ENCODE measurements around the gene PSMB8. TPM values are rescaled to one million over a fixed set of nuclear protein-coding genes. Genes with fewer than 3 reads are reported as not detected.

Gene PSMB8
- total RNA-seq, 2 experiments from 2014 or later, result 120 to 121 TPM

GRCh38 chr6:32868257-32868788 is 24.5 kb upstream of the PSMB8 start:
- Histone ChIP-seq H3K4me3 (ENCODE audit: low read length) (no peak overlapping the region), H3K27me3 (ENCODE audit: control insufficient read depth in 1 of 2, insufficient read depth in 2 of 2, low read length in 2 of 2) (no peaks in the 10 kb centered on the region), H3K9me3 (ENCODE audit: control insufficient read depth in 1 of 2, insufficient read depth in 1 of 2, low read length in 2 of 2) (no peaks in the 10 kb centered on the region), H3K27ac (ENCODE audit: low read depth in 1 of 2, low read length in 2 of 2) (no peak overlapping the region), H3K4me1 (ENCODE audit: insufficient read depth, low read length) (peaks cover 20% of the 10 kb centered on the region), H3K36me3 (ENCODE audit: insufficient read depth, low read length) (no peaks in the 10 kb centered on the region)
- ChIA-PET POLR2A (interaction anchor here (0.8 to 6.5 kb wide), 19 partner anchors 9 to 437 kb away, joined by 3 to 282 read pairs (median 4); partner anchors contain the start of genes BRD2, HLA-DMB, PSMB8 and PSMB9), CTCF (interaction anchor here (0.6 to 10.2 kb wide), 38 partner anchors 10 to 960 kb away, joined by 3 to 186 read pairs (median 4); partner anchors contain the start of genes HLA-DMA, PSMB8, PSMB9 and TAP1)
- TF ChIP-seq CTCF (IDR thresholded peaks at IDR 0.05), result peak; percentile 95
- DNase-seq (peak; percentile 76 to 94 (median 87)), ATAC-seq (ENCODE audit: poor library complexity) (peak; percentile 81)
- Mint-ChIP-seq H3K27ac (peak overlapping the region; percentile 82), H3K4me1 (ENCODE audit: low read depth) (peaks cover 35% of the 10 kb centered on the region), H3K36me3 (ENCODE audit: low read depth) (no peaks in the 10 kb centered on the region), H3K9me3 (no peaks in the 10 kb centered on the region), H3K27me3 (no peaks in the 10 kb centered on the region), H3K4me3 (no peak overlapping the region)
- intact Hi-C loops (cut with DNase I, micrococcal nuclease), result loop anchor here (1.0 to 5.0 kb wide), 10 partner anchors 14 to 621 kb away; partner anchors contain the start of genes TAP2 (in 2 of the 2), HLA-DRA (in 1 of the 2) and PSMB9 (in 1 of the 2)

GRCh38 chr6:32867554-32868256 is 23.9 kb upstream of the PSMB8 start:
- no peak for TF ChIP-seq CTCF (IDR thresholded peaks at IDR 0.05)
- Mint-ChIP-seq H3K9me3 (no peaks in the 10 kb centered on the region), H3K4me1 (ENCODE audit: low read depth) (peaks cover 35% of the 10 kb centered on the region), H3K27ac (peak overlapping the region; percentile 82), H3K4me3 (no peak overlapping the region), H3K36me3 (ENCODE audit: low read depth) (no peaks in the 10 kb centered on the region), H3K27me3 (no peaks in the 10 kb centered on the region)
- ChIA-PET POLR2A (interaction anchor here (0.8 to 6.5 kb wide), 21 partner anchors 8 to 737 kb away, joined by 3 to 282 read pairs (median 4); partner anchors contain the start of genes BRD2, FKBPL, HLA-DMB and PSMB8), CTCF (interaction anchor here (0.9 to 10.2 kb wide), 35 partner anchors 10 to 453 kb away, joined by 3 to 186 read pairs (median 5); partner anchors contain the start of genes HLA-DMA, PSMB8, PSMB9 and TAP1)
- H3K9me3 ChIP-seq (ENCODE audit: control insufficient read depth in 1 of 2, insufficient read depth in 1 of 2, low read length in 2 of 2), result no peaks in the 10 kb centered on the region
- H3K27ac ChIP-seq (ENCODE audit: low read depth in 1 of 2, low read length in 2 of 2), result no peak overlapping the region
- intact Hi-C loops (cut with DNase I, micrococcal nuclease), result loop anchor here (1.0 to 5.0 kb wide), 10 partner anchors 13 to 620 kb away; partner anchors contain the start of genes PSMB9 (in 2 of the 2), TAP2 (in 2 of the 2) and HLA-DRA (in 1 of the 2)
- no peaks in the 10 kb centered on the region for H3K36me3 ChIP-seq (ENCODE audit: insufficient read depth, low read length)
- peaks cover 20% of the 10 kb centered on the region for H3K4me1 ChIP-seq (ENCODE audit: insufficient read depth, low read length)
- H3K27me3 ChIP-seq (ENCODE audit: control insufficient read depth in 1 of 2, insufficient read depth in 2 of 2, low read length in 2 of 2), result no peaks in the 10 kb centered on the region
- DNase-seq (no peak), ATAC-seq (ENCODE audit: poor library complexity) (peak; percentile 25)
- no peak overlapping the region for H3K4me3 ChIP-seq (ENCODE audit: low read length)

GRCh38 chr6:32867022-32867477 is 23.2 kb upstream of the PSMB8 start:
- intact Hi-C loops (cut with DNase I, micrococcal nuclease), result loop anchor here (1.0 to 5.0 kb wide), 7 partner anchors 13 to 620 kb away; partner anchors contain the start of genes HLA-DRA (in 1 of the 2) and PSMB9 (in 1 of the 2)
- peak; percentile 62 for ATAC-seq (ENCODE audit: poor library complexity)

More at GRCh38 chr6:32867022-32867477, 23.2 kb upstream of the PSMB8 start:
- Mint-ChIP-seq H3K4me1 (ENCODE audit: low read depth) (peaks cover 35% of the 10 kb centered on the region), H3K27ac (peak overlapping the region; percentile 82), H3K27me3 (no peaks in the 10 kb centered on the region), H3K9me3 (no peaks in the 10 kb centered on the region), H3K4me3 (peak overlapping the region; percentile 35), H3K36me3 (ENCODE audit: low read depth) (peaks cover 2% of the 10 kb centered on the region)
- Histone ChIP-seq H3K4me1 (ENCODE audit: insufficient read depth, low read length) (peaks cover 20% of the 10 kb centered on the region), H3K4me3 (ENCODE audit: low read length) (no peak overlapping the region), H3K27ac (ENCODE audit: low read depth in 1 of 2, low read length in 2 of 2) (peak overlapping the region in 1 of 2 donors; percentile 37), H3K9me3 (ENCODE audit: control insufficient read depth in 1 of 2, insufficient read depth in 1 of 2, low read length in 2 of 2) (no peaks in the 10 kb centered on the region), H3K36me3 (ENCODE audit: insufficient read depth, low read length) (no peaks in the 10 kb centered on the region), H3K27me3 (ENCODE audit: control insufficient read depth in 1 of 2, insufficient read depth in 2 of 2, low read length in 2 of 2) (no peaks in the 10 kb centered on the region)
- ChIA-PET POLR2A (interaction anchor here (0.9 to 6.5 kb wide), 6 partner anchors 12 to 737 kb away, joined by 3 to 282 read pairs (median 24); partner anchors contain the start of genes FKBPL, PSMB8, PSMB9 and TAP1), CTCF (interaction anchor here (0.8 to 10.2 kb wide), 11 partner anchors 12 to 452 kb away, joined by 3 to 186 read pairs (median 7); partner anchors contain the start of genes PSMB8, PSMB9, TAP1 and TAP2)
- no peak for TF ChIP-seq CTCF (IDR thresholded peaks at IDR 0.05)
- peak in 3 of 14 experiments; percentile 39 to 58 (median 58) for DNase-seq

Data from CD4-positive, alpha-beta T cell (primary cell).